Measurements from ENCODE around the gene CHPF.

Gene CHPF

GRCh38 chr2:219572237-219573001 is 28.8 kb upstream of the CHPF start, which contains the start of gene INHA:
INHA (plus strand) TSS chr2:219572310; CDS start chr2:219572375, 65 bp downstream.
- peak within 1 kb of the TSS; percentile 52 for H3K9ac ChIP-seq (ENCODE audit: low read length)
- H3K27me3 ChIP-seq (ENCODE audit: control insufficient read depth, insufficient read depth, low read length), result peaks cover 18% of the 10 kb centered on the region
- H3K36me3 ChIP-seq (ENCODE audit: control insufficient read depth, low read depth, low read length), result peaks cover 6% of the 10 kb centered on the region
- no peak within 1 kb of the TSS for H3K27ac ChIP-seq (ENCODE audit: low read length)
- peak within 1 kb of the TSS; percentile 55 for H3K4me3 ChIP-seq (ENCODE audit: low read length)
- H3K4me1 ChIP-seq (ENCODE audit: control insufficient read depth, low read depth, low read length), result peaks cover 28% of the 10 kb centered on the region
- no peaks in the 10 kb centered on the region for H3K9me3 ChIP-seq (ENCODE audit: control insufficient read depth, low read depth, low read length)

GRCh38 chr2:219571311-219572236 is 28.0 kb upstream of the CHPF start, which contains the start of gene OBSL1:
OBSL1 (minus strand) TSS chr2:219571539; CDS start chr2:219571232, 307 bp downstream.
- peak within 1 kb of the TSS; percentile 52 for H3K9ac ChIP-seq (ENCODE audit: low read length)
- H3K27me3 ChIP-seq (ENCODE audit: control insufficient read depth, insufficient read depth, low read length), result peaks cover 14% of the 10 kb centered on the region
- H3K9me3 ChIP-seq (ENCODE audit: control insufficient read depth, low read depth, low read length), result no peaks in the 10 kb centered on the region
- H3K36me3 ChIP-seq (ENCODE audit: control insufficient read depth, low read depth, low read length), result peaks cover 6% of the 10 kb centered on the region
- peak within 1 kb of the TSS; percentile 55 for H3K4me3 ChIP-seq (ENCODE audit: low read length)
- no peak within 1 kb of the TSS for H3K27ac ChIP-seq (ENCODE audit: low read length)
- peaks cover 20% of the 10 kb centered on the region for H3K4me1 ChIP-seq (ENCODE audit: control insufficient read depth, low read depth, low read length)

GRCh38 chr2:219570924-219571310 is 27.3 kb upstream of the CHPF start:
- peaks cover 21% of the 10 kb centered on the region for H3K4me1 ChIP-seq (ENCODE audit: control insufficient read depth, low read depth, low read length)
- H3K27ac ChIP-seq (ENCODE audit: low read length), result no peak overlapping the region
- H3K4me3 ChIP-seq (ENCODE audit: low read length), result peak overlapping the region; percentile 55
- H3K36me3 ChIP-seq (ENCODE audit: control insufficient read depth, low read depth, low read length), result peaks cover 6% of the 10 kb centered on the region
- no peaks in the 10 kb centered on the region for H3K9me3 ChIP-seq (ENCODE audit: control insufficient read depth, low read depth, low read length)
- peaks cover 14% of the 10 kb centered on the region for H3K27me3 ChIP-seq (ENCODE audit: control insufficient read depth, insufficient read depth, low read length)
- no peak overlapping the region for H3K9ac ChIP-seq (ENCODE audit: low read length)

GRCh38 chr2:219570194-219570923 is 26.8 kb upstream of the CHPF start:
- peaks cover 27% of the 10 kb centered on the region for H3K4me1 ChIP-seq (ENCODE audit: control insufficient read depth, low read depth, low read length)
- no peaks in the 10 kb centered on the region for H3K9me3 ChIP-seq (ENCODE audit: control insufficient read depth, low read depth, low read length)
- H3K9ac ChIP-seq (ENCODE audit: low read length), result peak overlapping the region; percentile 19
- no peak overlapping the region for H3K27ac ChIP-seq (ENCODE audit: low read length)
- H3K36me3 ChIP-seq (ENCODE audit: control insufficient read depth, low read depth, low read length), result peaks cover 6% of the 10 kb centered on the region
- peaks cover 14% of the 10 kb centered on the region for H3K27me3 ChIP-seq (ENCODE audit: control insufficient read depth, insufficient read depth, low read length)
- H3K4me3 ChIP-seq (ENCODE audit: low read length), result peak overlapping the region; percentile 55

- Histone ChIP-seq H3K9ac (ENCODE audit: low read length) (no peak overlapping the region), H3K27ac (ENCODE audit: low read length) (no peak overlapping the region), H3K27me3 (ENCODE audit: control insufficient read depth, insufficient read depth, low read length) (peaks cover 14% of the 10 kb centered on the region), H3K4me1 (ENCODE audit: control insufficient read depth, low read depth, low read length) (peaks cover 32% of the 10 kb centered on the region), H3K9me3 (ENCODE audit: control insufficient read depth, low read depth, low read length) (no peaks in the 10 kb centered on the region), H3K4me3 (ENCODE audit: low read length) (peak overlapping the region; percentile 55), H3K36me3 (ENCODE audit: control insufficient read depth, low read depth, low read length) (peaks cover 6% of the 10 kb centered on the region)
Observed at GRCh38 chr2:219569635-219570034, 26.0 kb upstream of the CHPF start.

- Histone ChIP-seq H3K4me3 (ENCODE audit: low read length) (no peak overlapping the region), H3K27me3 (ENCODE audit: control insufficient read depth, insufficient read depth, low read length) (peaks cover 14% of the 10 kb centered on the region), H3K36me3 (ENCODE audit: control insufficient read depth, low read depth, low read length) (peaks cover 6% of the 10 kb centered on the region), H3K4me1 (ENCODE audit: control insufficient read depth, low read depth, low read length) (peaks cover 36% of the 10 kb centered on the region), H3K27ac (ENCODE audit: low read length) (no peak overlapping the region), H3K9me3 (ENCODE audit: control insufficient read depth, low read depth, low read length) (no peaks in the 10 kb centered on the region), H3K9ac (ENCODE audit: low read length) (no peak overlapping the region)
Observed at GRCh38 chr2:219569041-219569440, 25.4 kb upstream of the CHPF start.

GRCh38 chr2:219567791-219568361 is 24.3 kb upstream of the CHPF start:
- Histone ChIP-seq H3K27me3 (ENCODE audit: control insufficient read depth, insufficient read depth, low read length) (peaks cover 14% of the 10 kb centered on the region), H3K9ac (ENCODE audit: low read length) (no peak overlapping the region), H3K4me1 (ENCODE audit: control insufficient read depth, low read depth, low read length) (peaks cover 41% of the 10 kb centered on the region), H3K27ac (ENCODE audit: low read length) (no peak overlapping the region), H3K36me3 (ENCODE audit: control insufficient read depth, low read depth, low read length) (peaks cover 6% of the 10 kb centered on the region), H3K4me3 (ENCODE audit: low read length) (no peak overlapping the region), H3K9me3 (ENCODE audit: control insufficient read depth, low read depth, low read length) (no peaks in the 10 kb centered on the region)

- peaks cover 6% of the 10 kb centered on the region for H3K36me3 ChIP-seq (ENCODE audit: control insufficient read depth, low read depth, low read length)
- no peak overlapping the region for H3K27ac ChIP-seq (ENCODE audit: low read length)
Observed at GRCh38 chr2:219567131-219567530, 23.5 kb upstream of the CHPF start.

GRCh38 chr2:219566640-219567039 is 23.0 kb upstream of the CHPF start:
- Histone ChIP-seq H3K27ac (ENCODE audit: low read length) (no peak overlapping the region), H3K4me3 (ENCODE audit: low read length) (no peak overlapping the region), H3K9ac (ENCODE audit: low read length) (no peak overlapping the region), H3K9me3 (ENCODE audit: control insufficient read depth, low read depth, low read length) (no peaks in the 10 kb centered on the region), H3K36me3 (ENCODE audit: control insufficient read depth, low read depth, low read length) (peaks cover 6% of the 10 kb centered on the region), H3K4me1 (ENCODE audit: control insufficient read depth, low read depth, low read length) (peaks cover 40% of the 10 kb centered on the region), H3K27me3 (ENCODE audit: control insufficient read depth, insufficient read depth, low read length) (peaks cover 14% of the 10 kb centered on the region)

More at GRCh38 chr2:219567131-219567530, 23.5 kb upstream of the CHPF start:
- peaks cover 14% of the 10 kb centered on the region for H3K27me3 ChIP-seq (ENCODE audit: control insufficient read depth, insufficient read depth, low read length)
- H3K4me1 ChIP-seq (ENCODE audit: control insufficient read depth, low read depth, low read length), result peaks cover 40% of the 10 kb centered on the region
- no peaks in the 10 kb centered on the region for H3K9me3 ChIP-seq (ENCODE audit: control insufficient read depth, low read depth, low read length)
- no peak overlapping the region for H3K4me3 ChIP-seq (ENCODE audit: low read length)
- no peak overlapping the region for H3K9ac ChIP-seq (ENCODE audit: low read length)

- H3K9me3 ChIP-seq (ENCODE audit: control insufficient read depth, low read depth, low read length), result no peaks in the 10 kb centered on the region
- H3K27ac ChIP-seq (ENCODE audit: low read length), result peak overlapping the region; percentile 70
- peak overlapping the region; percentile 28 for H3K9ac ChIP-seq (ENCODE audit: low read length)
- H3K4me1 ChIP-seq (ENCODE audit: control insufficient read depth, low read depth, low read length), result peaks cover 48% of the 10 kb centered on the region
- H3K36me3 ChIP-seq (ENCODE audit: control insufficient read depth, low read depth, low read length), result peaks cover 6% of the 10 kb centered on the region
- H3K27me3 ChIP-seq (ENCODE audit: control insufficient read depth, insufficient read depth, low read length), result peaks cover 14% of the 10 kb centered on the region
- peak overlapping the region; percentile 30 for H3K4me3 ChIP-seq (ENCODE audit: low read length)
Observed at GRCh38 chr2:219565130-219566080, 21.8 kb upstream of the CHPF start.
